SK-N-SH treated with all-trans-retinoic acid at 6 μM for 48 hours (cell line): ENCODE data around the gene COL4A1.

Source experiments
- ATAC-seq: fragments of 200-7000 bp; cut with Tn5 transposase; 3 replicates; pipeline ENCODE4 v1.9.1; 2020; ENCODE audit warnings: mild to moderate bottlenecking, moderate library complexity
- BACH2 ChIP-seq: fragments of 250-450 bp; sonication (Bioruptor Pico); IDR thresholded peaks from 2 replicates; pipeline ENCODE4 v1.9.0; 2021; ENCODE audit warnings: mild to moderate bottlenecking, borderline replicate concordance
- CSDC2 ChIP-seq: fragments of 250-450 bp; sonication (Bioruptor Pico); IDR thresholded peaks from 2 replicates; pipeline ENCODE4 v1.5.0; 2020; ENCODE audit warnings: mild to moderate bottlenecking, moderate library complexity
- ESRRG ChIP-seq: fragments of 250-450 bp; sonication (Bioruptor Pico); IDR thresholded peaks from 2 replicates; pipeline ENCODE4 v1.6.1; 2021; ENCODE audit warnings: mild to moderate bottlenecking
- GLIS3 ChIP-seq: fragments of 250-450 bp; sonication (Bioruptor Pico); IDR thresholded peaks from 2 replicates; pipeline ENCODE4 v1.5.0; 2020; ENCODE audit warnings: mild to moderate bottlenecking, moderate library complexity
- ISL1 ChIP-seq: fragments of 250-450 bp; sonication (Bioruptor Pico); IDR thresholded peaks from 2 replicates; pipeline ENCODE4 v2.1.2; 2022; ENCODE audit warnings: mild to moderate bottlenecking, moderate library complexity
- OSR1 ChIP-seq: fragments of 250-450 bp; sonication (Bioruptor Pico); IDR thresholded peaks from 2 replicates; pipeline ENCODE4 v1.8.0; 2022; ENCODE audit warnings: moderate library complexity, mild to moderate bottlenecking, inconsistent platforms
- PPARA ChIP-seq: fragments of 250-450 bp; sonication (Bioruptor Pico); IDR thresholded peaks from 2 replicates; pipeline ENCODE4 v1.5.0; 2020; ENCODE audit warnings: mild to moderate bottlenecking, borderline replicate concordance
- RARB ChIP-seq: fragments of 250-450 bp; sonication (Bioruptor Pico); IDR thresholded peaks from 2 replicates; pipeline ENCODE4 v1.8.0; 2021; ENCODE audit warnings: mild to moderate bottlenecking, moderate library complexity
- SNAI2 ChIP-seq: fragments of 250-450 bp; sonication (Bioruptor Pico); IDR thresholded peaks from 2 replicates; pipeline ENCODE4 v1.5.0; 2020; ENCODE audit warnings: mild to moderate bottlenecking, moderate library complexity
- TCF4 ChIP-seq: fragments of 250-450 bp; sonication (Bioruptor Pico); IDR thresholded peaks from 2 replicates; pipeline ENCODE4 v1.8.0; 2021; ENCODE audit warnings: mild to moderate bottlenecking, moderate library complexity, borderline replicate concordance
- ZFP3 ChIP-seq: fragments of 250-450 bp; sonication (Bioruptor Pico); IDR thresholded peaks from 2 replicates; pipeline ENCODE4 v1.5.0; 2020; ENCODE audit warnings: mild to moderate bottlenecking, moderate library complexity
- ZFP30 ChIP-seq: fragments of 450-650 bp; formaldehyde crosslinking; IDR thresholded peaks from 2 replicates; pipeline ENCODE4 v1.5.0; 2022; ENCODE audit warnings: mild to moderate bottlenecking, moderate library complexity
- ZNF565 ChIP-seq: fragments of 450-650 bp; formaldehyde crosslinking; conservative IDR thresholded peaks from 2 replicates; pipeline ENCODE4 v1.5.0; 2020; ENCODE audit warnings: low read depth, mild to moderate bottlenecking, moderate library complexity
- ZNF70 ChIP-seq: fragments of 450-650 bp; formaldehyde crosslinking; IDR thresholded peaks from 2 replicates; pipeline ENCODE4 v1.5.0; 2020; ENCODE audit warnings: mild to moderate bottlenecking, moderate library complexity
- ZNF8 ChIP-seq: fragments of 450-650 bp; formaldehyde crosslinking; IDR thresholded peaks from 2 replicates; pipeline ENCODE4 v1.5.0; 2020; ENCODE audit warnings: mild to moderate bottlenecking, moderate library complexity
- TF ChIP-seq, protein P1 (sequence below): fragments of 250-450 bp; sonication (Bioruptor Pico); IDR thresholded peaks from 2 replicates; pipeline ENCODE4 v1.8.0; 2020; ENCODE audit warnings: mild to moderate bottlenecking, moderate library complexity, borderline replicate concordance
- TF ChIP-seq, protein P2 (sequence below): fragments of 250-450 bp; sonication (Bioruptor Pico); IDR thresholded peaks from 2 replicates; pipeline ENCODE4 v1.8.0; 2021; ENCODE audit warnings: low read depth, mild to moderate bottlenecking, moderate library complexity, borderline replicate concordance
- TF ChIP-seq, protein P3 (sequence below): fragments of 250-450 bp; sonication (Bioruptor Pico); IDR thresholded peaks from 2 replicates; pipeline ENCODE4 v1.5.0; 2020; ENCODE audit warnings: mild to moderate bottlenecking, moderate library complexity
- TF ChIP-seq, protein P4 (sequence below): fragments of 250-450 bp; sonication (Bioruptor Pico); IDR thresholded peaks from 2 replicates; pipeline ENCODE4 v1.5.1; 2021; ENCODE audit warnings: mild to moderate bottlenecking, moderate library complexity
- TF ChIP-seq, protein P5 (sequence below): fragments of 250-450 bp; sonication (Bioruptor Pico); IDR thresholded peaks from 2 replicates; pipeline ENCODE4 v1.5.1; 2020; ENCODE audit warnings: low read depth, mild to moderate bottlenecking, moderate library complexity

Gene COL4A1

DNA sequence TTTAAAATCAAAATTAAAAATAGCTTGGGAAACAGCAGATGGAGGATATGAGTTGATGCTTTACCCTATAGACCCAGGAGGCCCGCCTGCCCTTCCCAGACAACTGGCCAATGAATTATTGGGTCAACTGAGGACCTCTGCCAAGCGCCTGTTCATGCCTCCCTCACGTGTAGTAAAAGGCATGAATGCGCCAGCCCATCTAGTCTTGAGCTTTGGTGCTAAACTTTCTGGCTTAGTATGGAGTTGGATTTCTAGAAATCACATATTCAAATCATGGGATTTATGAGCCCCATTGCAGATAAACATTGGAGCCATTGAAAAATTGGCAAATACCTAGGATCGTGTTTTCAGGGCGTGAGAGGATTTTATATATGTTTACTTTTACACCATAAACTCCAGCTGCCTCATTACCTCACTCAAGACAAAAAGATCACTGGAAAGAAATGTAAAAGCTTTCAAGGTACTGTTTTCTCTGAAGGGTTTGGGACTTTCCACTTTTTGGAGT is 47.2 kb upstream of the COL4A1 start (continued):
- TF ChIP-seq, protein P1, sequence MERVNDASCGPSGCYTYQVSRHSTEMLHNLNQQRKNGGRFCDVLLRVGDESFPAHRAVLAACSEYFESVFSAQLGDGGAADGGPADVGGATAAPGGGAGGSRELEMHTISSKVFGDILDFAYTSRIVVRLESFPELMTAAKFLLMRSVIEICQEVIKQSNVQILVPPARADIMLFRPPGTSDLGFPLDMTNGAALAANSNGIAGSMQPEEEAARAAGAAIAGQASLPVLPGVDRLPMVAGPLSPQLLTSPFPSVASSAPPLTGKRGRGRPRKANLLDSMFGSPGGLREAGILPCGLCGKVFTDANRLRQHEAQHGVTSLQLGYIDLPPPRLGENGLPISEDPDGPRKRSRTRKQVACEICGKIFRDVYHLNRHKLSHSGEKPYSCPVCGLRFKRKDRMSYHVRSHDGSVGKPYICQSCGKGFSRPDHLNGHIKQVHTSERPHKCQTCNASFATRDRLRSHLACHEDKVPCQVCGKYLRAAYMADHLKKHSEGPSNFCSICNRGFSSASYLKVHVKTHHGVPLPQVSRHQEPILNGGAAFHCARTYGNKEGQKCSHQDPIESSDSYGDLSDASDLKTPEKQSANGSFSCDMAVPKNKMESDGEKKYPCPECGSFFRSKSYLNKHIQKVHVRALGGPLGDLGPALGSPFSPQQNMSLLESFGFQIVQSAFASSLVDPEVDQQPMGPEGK (CRISPR knock-in tag), result no peak
- TF ChIP-seq BACH2 (CRISPR knock-in tag), result no peak
- TF ChIP-seq, protein P2, sequence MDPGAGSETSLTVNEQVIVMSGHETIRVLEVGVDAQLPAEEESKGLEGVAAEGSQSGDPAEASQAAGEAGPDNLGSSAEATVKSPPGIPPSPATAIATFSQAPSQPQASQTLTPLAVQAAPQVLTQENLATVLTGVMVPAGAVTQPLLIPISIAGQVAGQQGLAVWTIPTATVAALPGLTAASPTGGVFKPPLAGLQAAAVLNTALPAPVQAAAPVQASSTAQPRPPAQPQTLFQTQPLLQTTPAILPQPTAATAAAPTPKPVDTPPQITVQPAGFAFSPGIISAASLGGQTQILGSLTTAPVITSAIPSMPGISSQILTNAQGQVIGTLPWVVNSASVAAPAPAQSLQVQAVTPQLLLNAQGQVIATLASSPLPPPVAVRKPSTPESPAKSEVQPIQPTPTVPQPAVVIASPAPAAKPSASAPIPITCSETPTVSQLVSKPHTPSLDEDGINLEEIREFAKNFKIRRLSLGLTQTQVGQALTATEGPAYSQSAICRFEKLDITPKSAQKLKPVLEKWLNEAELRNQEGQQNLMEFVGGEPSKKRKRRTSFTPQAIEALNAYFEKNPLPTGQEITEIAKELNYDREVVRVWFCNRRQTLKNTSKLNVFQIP (CRISPR knock-in tag), result no peak
- no peak for TF ChIP-seq ZFP3 (CRISPR knock-in tag)
- no peak for TF ChIP-seq ZNF565 (CRISPR knock-in tag)
- TF ChIP-seq, all 23 proteins: peak for 0

DNA sequence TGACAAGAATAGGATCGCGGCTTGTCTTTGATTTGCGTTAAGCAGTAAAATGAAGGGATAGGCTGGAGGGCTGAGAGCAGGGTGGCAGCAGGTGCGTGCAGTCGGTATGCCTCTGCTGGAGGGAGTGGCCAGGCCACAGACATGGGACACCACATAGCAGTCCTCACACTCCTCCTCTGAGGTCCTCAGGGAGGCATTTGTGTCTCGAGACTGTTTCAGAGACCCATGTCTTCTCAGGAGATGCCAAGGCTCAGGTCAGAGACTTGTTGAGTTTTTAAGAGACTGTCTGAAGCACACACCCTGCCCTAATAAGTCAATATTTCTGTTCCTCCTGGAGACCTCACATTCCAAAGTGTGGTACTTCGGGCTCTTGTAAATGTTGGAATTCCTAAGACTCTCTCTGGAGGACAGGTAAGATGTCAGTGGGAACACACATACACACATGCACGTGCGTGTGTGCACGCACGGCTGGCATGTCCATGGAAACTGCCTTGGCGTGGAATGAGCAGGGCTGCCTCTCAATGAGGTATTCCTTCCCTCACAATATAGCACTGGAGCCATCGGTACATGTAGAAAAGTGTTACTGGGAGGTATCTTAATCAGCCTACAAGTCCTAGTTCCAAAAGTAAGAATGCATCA is 46.5 kb upstream of the COL4A1 start:
- ATAC-seq, result no peak
- TF ChIP-seq ZNF565 (CRISPR knock-in tag), result no peak
- no peak for TF ChIP-seq ZNF8 (CRISPR knock-in tag)
- TF ChIP-seq CSDC2 (CRISPR knock-in tag), result no peak
- TF ChIP-seq TCF4 (CRISPR knock-in tag), result no peak
- no peak for TF ChIP-seq ZFP30
- TF ChIP-seq, protein P1 (CRISPR knock-in tag), result no peak
- no peak for TF ChIP-seq PPARA (CRISPR knock-in tag)
- no peak for TF ChIP-seq ZNF70 (CRISPR knock-in tag)
- no peak for TF ChIP-seq GLIS3
- no peak for TF ChIP-seq RARB
- no peak for TF ChIP-seq BACH2 (CRISPR knock-in tag)
- TF ChIP-seq ESRRG (CRISPR knock-in tag), result no peak
- TF ChIP-seq, protein P2 (CRISPR knock-in tag), result no peak

DNA sequence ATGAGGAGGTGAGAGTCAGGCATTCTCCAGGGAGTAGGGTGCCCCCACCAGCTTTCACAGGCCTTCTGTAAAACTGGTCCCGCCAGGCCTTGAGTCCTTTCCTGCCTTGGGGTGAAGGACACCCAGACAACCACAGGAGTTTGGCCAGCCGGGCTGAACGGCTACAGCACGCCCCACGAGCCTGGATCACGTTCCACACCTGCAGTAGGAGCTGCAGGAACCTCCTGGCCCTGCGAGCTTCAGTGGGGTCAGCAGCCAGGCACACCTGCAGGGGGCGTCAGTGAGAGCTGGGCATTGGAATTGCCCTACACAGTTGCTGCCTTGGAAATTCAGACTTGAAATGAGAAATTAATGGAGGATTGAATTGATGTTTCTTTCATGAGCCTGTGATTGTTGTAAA is 45.8 kb upstream of the COL4A1 start:
- TF ChIP-seq OSR1 (CRISPR knock-in tag) (no peak), ZNF8 (CRISPR knock-in tag) (no peak), BACH2 (CRISPR knock-in tag) (no peak), SNAI2 (no peak), ISL1 (CRISPR knock-in tag) (no peak), ZNF70 (CRISPR knock-in tag) (no peak), PPARA (CRISPR knock-in tag) (no peak)
- TF ChIP-seq, protein P3, sequence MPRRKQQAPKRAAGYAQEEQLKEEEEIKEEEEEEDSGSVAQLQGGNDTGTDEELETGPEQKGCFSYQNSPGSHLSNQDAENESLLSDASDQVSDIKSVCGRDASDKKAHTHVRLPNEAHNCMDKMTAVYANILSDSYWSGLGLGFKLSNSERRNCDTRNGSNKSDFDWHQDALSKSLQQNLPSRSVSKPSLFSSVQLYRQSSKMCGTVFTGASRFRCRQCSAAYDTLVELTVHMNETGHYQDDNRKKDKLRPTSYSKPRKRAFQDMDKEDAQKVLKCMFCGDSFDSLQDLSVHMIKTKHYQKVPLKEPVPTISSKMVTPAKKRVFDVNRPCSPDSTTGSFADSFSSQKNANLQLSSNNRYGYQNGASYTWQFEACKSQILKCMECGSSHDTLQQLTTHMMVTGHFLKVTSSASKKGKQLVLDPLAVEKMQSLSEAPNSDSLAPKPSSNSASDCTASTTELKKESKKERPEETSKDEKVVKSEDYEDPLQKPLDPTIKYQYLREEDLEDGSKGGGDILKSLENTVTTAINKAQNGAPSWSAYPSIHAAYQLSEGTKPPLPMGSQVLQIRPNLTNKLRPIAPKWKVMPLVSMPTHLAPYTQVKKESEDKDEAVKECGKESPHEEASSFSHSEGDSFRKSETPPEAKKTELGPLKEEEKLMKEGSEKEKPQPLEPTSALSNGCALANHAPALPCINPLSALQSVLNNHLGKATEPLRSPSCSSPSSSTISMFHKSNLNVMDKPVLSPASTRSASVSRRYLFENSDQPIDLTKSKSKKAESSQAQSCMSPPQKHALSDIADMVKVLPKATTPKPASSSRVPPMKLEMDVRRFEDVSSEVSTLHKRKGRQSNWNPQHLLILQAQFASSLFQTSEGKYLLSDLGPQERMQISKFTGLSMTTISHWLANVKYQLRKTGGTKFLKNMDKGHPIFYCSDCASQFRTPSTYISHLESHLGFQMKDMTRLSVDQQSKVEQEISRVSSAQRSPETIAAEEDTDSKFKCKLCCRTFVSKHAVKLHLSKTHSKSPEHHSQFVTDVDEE, result no peak
- TF ChIP-seq, protein P4, sequence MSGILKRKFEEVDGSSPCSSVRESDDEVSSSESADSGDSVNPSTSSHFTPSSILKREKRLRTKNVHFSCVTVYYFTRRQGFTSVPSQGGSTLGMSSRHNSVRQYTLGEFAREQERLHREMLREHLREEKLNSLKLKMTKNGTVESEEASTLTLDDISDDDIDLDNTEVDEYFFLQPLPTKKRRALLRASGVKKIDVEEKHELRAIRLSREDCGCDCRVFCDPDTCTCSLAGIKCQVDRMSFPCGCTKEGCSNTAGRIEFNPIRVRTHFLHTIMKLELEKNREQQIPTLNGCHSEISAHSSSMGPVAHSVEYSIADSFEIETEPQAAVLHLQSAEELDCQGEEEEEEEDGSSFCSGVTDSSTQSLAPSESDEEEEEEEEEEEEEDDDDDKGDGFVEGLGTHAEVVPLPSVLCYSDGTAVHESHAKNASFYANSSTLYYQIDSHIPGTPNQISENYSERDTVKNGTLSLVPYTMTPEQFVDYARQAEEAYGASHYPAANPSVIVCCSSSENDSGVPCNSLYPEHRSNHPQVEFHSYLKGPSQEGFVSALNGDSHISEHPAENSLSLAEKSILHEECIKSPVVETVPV (CRISPR knock-in tag), result no peak
- TF ChIP-seq, protein P5, sequence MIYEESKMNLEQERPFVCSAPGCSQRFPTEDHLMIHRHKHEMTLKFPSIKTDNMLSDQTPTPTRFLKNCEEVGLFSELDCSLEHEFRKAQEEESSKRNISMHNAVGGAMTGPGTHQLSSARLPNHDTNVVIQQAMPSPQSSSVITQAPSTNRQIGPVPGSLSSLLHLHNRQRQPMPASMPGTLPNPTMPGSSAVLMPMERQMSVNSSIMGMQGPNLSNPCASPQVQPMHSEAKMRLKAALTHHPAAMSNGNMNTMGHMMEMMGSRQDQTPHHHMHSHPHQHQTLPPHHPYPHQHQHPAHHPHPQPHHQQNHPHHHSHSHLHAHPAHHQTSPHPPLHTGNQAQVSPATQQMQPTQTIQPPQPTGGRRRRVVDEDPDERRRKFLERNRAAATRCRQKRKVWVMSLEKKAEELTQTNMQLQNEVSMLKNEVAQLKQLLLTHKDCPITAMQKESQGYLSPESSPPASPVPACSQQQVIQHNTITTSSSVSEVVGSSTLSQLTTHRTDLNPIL (CRISPR knock-in tag), result no peak
- ATAC-seq, result no peak
